HUDEP-2 (cell line): ENCODE data around the gene CRTAC1.

Experiments used
- DNase-seq, 76 experiments: peaks; one replicate each; lab custom pipeline; 2025; ENCODE audit not compliant: unreplicated experiment in 76 of 76; lab: John Stamatoyannopoulos, UW

CRTAC1 gene

GRCh38 chr10:97818572-97818971 lies 211.8 kb downstream of the CRTAC1 start:
- no peak for DNase-seq

- no peak for DNase-seq
These were observed 213.8 kb downstream of the CRTAC1 start for GRCh38 chr10:97816609-97817008.
